CD14-positive monocyte (primary cell): Measurements from ENCODE around the gene ARHGAP10. TPM values are rescaled to one million over a fixed set of nuclear protein-coding genes. Genes with fewer than 3 reads are reported as not detected.

ENCODE experiments used
- DNase-seq, 3 donors: peaks; one replicate each; pipeline ENCODE4 v3.0.0-alpha.2; 2011 to 2022
- H2AFZ ChIP-seq: 2 replicates; pipeline ENCODE4 v1.6.0; 2012; ENCODE audit warnings: mild to moderate bottlenecking, low read depth, low read length, inconsistent platforms; ENCODE audit not compliant: insufficient read depth, poor library complexity, severe bottlenecking
- H3K27ac ChIP-seq, 2 donors: 1 replicate in 1 of 2; 2 replicates in 1 of 2; pipeline ENCODE4 v1.5.1; 2012 to 2013; ENCODE audit warnings: low read length in 2 of 2, control low read depth in 1 of 2, inconsistent platforms in 1 of 2, low read depth in 1 of 2, mild to moderate bottlenecking in 1 of 2
- H3K27me3 ChIP-seq, 2 donors: one replicate each; pipeline versions ENCODE4 v1.6.0 to v1.6.1; 2011 to 2013; ENCODE audit warnings: low read length in 2 of 2; ENCODE audit not compliant: control insufficient read depth in 2 of 2, insufficient read depth in 2 of 2
- H3K36me3 ChIP-seq, 2 donors: replicated peaks in 1 of 2; 1 replicate in 1 of 2; 2 replicates in 1 of 2; pipeline versions ENCODE4 v1.5.1 to v1.6.1; 2012 to 2013; ENCODE audit warnings: low read length in 2 of 2, control low read depth in 1 of 2, inconsistent platforms in 1 of 2, mild to moderate bottlenecking in 1 of 2; ENCODE audit not compliant: insufficient read depth in 2 of 2, control insufficient read depth in 1 of 2
- H3K4me1 ChIP-seq, 2 donors: 1 replicate in 1 of 2; 2 replicates in 1 of 2; pipeline versions ENCODE4 v1.5.1 to v1.6.1; 2012 to 2013; ENCODE audit warnings: low read length in 2 of 2, control low read depth in 1 of 2, inconsistent platforms in 1 of 2, mild to moderate bottlenecking in 1 of 2, moderate library complexity in 1 of 2; ENCODE audit not compliant: insufficient read depth in 2 of 2, control insufficient read depth in 1 of 2
- H3K4me2 ChIP-seq: replicated peaks from 2 replicates; pipeline ENCODE3; 2012; ENCODE audit warnings: low read length, moderate library complexity, mild to moderate bottlenecking; ENCODE audit not compliant: poor library complexity, severe bottlenecking; ENCODE audit errors: extremely low read depth
- H3K4me3 ChIP-seq, 3 experiments: fragments of 200-600 bp in 1 of 3; sonication (generic) in 1 of 3; replicated peaks in 1 of 3; 1 replicate in 2 of 3; 2 replicates in 1 of 3; pipeline ENCODE4 v1.5.1; 2011 to 2013; ENCODE audit warnings: low read length in 3 of 3, mild to moderate bottlenecking in 3 of 3, control low read depth in 2 of 3, low read depth in 2 of 3, inconsistent platforms in 1 of 3, moderate library complexity in 1 of 3
- H3K79me2 ChIP-seq: 2 replicates; pipeline ENCODE4 v1.6.0; 2012; ENCODE audit warnings: mild to moderate bottlenecking, control low read depth, inconsistent platforms, low read length, moderate library complexity; ENCODE audit not compliant: insufficient read depth
- H3K9ac ChIP-seq: 2 replicates; pipeline ENCODE4 v1.6.0; 2017; ENCODE audit warnings: low read length, mild to moderate bottlenecking; ENCODE audit not compliant: insufficient read depth, poor library complexity, severe bottlenecking
- H3K9me3 ChIP-seq, 2 donors: replicated peaks in 1 of 2; 1 replicate in 1 of 2; 2 replicates in 1 of 2; pipeline versions ENCODE4 v1.5.1 to v1.6.1; 2012 to 2013; ENCODE audit warnings: low read length in 2 of 2, control low read depth in 1 of 2; ENCODE audit not compliant: control insufficient read depth in 1 of 2, insufficient read depth in 1 of 2
- H4K20me1 ChIP-seq: 2 replicates; pipeline ENCODE4 v1.6.0; 2012; ENCODE audit warnings: mild to moderate bottlenecking, low read length, control low read depth, moderate library complexity; ENCODE audit not compliant: insufficient read depth
- H3K27ac Mint-ChIP-seq, 7 donors: one replicate each; pipeline ENCODE4 v1.8.0; 2020; ENCODE audit warnings: mild to moderate bottlenecking in 7 of 7, mixed read lengths in 7 of 7, moderate library complexity in 6 of 7, inconsistent platforms in 2 of 7
- H3K27me3 Mint-ChIP-seq, 3 donors: one replicate each; pipeline ENCODE4 v1.8.0; 2021 to 2022; ENCODE audit warnings: low read depth in 3 of 3, mild to moderate bottlenecking in 3 of 3, mixed read lengths in 3 of 3, moderate library complexity in 3 of 3, inconsistent platforms in 1 of 3
- H3K36me3 Mint-ChIP-seq, 2 donors: one replicate each; pipeline ENCODE4 v1.8.0; 2020; ENCODE audit warnings: mixed read lengths in 2 of 2, inconsistent platforms in 1 of 2, mild to moderate bottlenecking in 1 of 2
- H3K4me1 Mint-ChIP-seq: one replicate; pipeline ENCODE4 v1.8.0; 2020; ENCODE audit warnings: mild to moderate bottlenecking, mixed read lengths
- H3K4me3 Mint-ChIP-seq, 2 donors: one replicate each; pipeline ENCODE4 v1.8.0; 2020; ENCODE audit warnings: mild to moderate bottlenecking in 2 of 2, mixed read lengths in 2 of 2, moderate library complexity in 1 of 2
- H3K9me3 Mint-ChIP-seq, 7 donors: one replicate each; pipeline ENCODE4 v1.8.0; 2020 to 2022; ENCODE audit warnings: mixed read lengths in 7 of 7, mild to moderate bottlenecking in 6 of 7, moderate library complexity in 6 of 7, inconsistent platforms in 2 of 7
- WGBS: methylation state at CpG from one replicate; pipeline ENCODE4 v1.1.5; 2013; ENCODE audit warnings: missing lambda C conversion rate; ENCODE audit not compliant: insufficient coverage; 5-methylcytosine and 5-hydroxymethylcytosine counted together
- intact Hi-C, 2 donors: fragments of 100-400 bp; cut with micrococcal nuclease; formaldehyde crosslinking; loops; one replicate each; pipeline versions ENCODE4 v1.15.0 to v1.15.1; 2023
- polyA plus RNA-seq, 3 donors: library from polyadenylated mRNA; depleted of rRNA in 1 of 3; unstranded in 2 of 3; stranded (reverse) in 1 of 3; fragments of 300-500 nt in 2 of 3; fragments of >200 nt in 1 of 3; fragmentation: Illumina TruSeq in 2 of 3; gene quantifications; 1 replicate in 2 of 3; 2 replicates in 1 of 3; pipeline ENCODE4 v1.2.3, GENCODE V29; 2012 to 2021
- TF ChIP-seq, protein P1 (sequence below): fragments of 200-600 bp; IDR thresholded peaks from one replicate; pipeline ENCODE4 v1.8.0; 2022; ENCODE audit warnings: antibody characterized with exemption, mild to moderate bottlenecking

The ARHGAP10 gene
- polyA plus RNA-seq, 3 donors = 1.7 to 4.3 (median 3.0) TPM

DNA sequence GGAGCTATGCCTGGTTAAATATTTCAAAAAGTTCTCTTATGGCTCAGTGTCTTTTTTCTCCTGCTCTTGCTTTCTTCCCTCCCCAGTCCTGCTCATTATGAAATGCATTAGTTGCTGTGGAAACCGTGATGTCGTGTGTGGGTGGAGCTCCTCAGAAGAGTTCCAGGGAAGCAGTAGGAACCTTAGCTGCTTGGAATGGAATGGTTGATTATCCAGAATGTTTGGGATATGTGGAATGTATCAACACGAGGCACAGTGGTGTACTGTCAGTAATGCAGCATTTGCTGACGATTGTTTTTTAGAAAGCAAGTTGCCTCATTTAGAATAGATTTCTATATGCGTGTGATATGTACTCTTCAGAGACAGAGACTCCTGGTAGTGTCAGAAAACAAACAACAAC lies 333.2 kb downstream of the ARHGAP10 start:
- Mint-ChIP-seq H3K4me1 (peaks cover 5% of the 10 kb centered on the region), H3K9me3 (no peaks in the 10 kb centered on the region), H3K27ac (peak overlapping the region in 1 of 7 donors; percentile 27), H3K36me3 (peaks cover 7 to 19% of the 10 kb centered on the region in 2 donors), H3K4me3 (no peak overlapping the region), H3K27me3 (peaks cover 0 to 5% (median 3%) of the 10 kb centered on the region in 3 donors)
- Histone ChIP-seq H2AFZ (no peak overlapping the region), H3K27me3 (no peaks in the 10 kb centered on the region), H4K20me1 (no peaks in the 10 kb centered on the region), H3K4me2 (no peak overlapping the region), H3K4me3 (no peak overlapping the region), H3K36me3 (peaks cover 0 to 15% of the 10 kb centered on the region in 2 donors), H3K27ac (no peak overlapping the region), H3K9ac (no peak overlapping the region), H3K79me2 (no peaks in the 10 kb centered on the region), H3K9me3 (no peaks in the 10 kb centered on the region), H3K4me1 (peaks cover 0 to 5% of the 10 kb centered on the region in 2 donors)
- TF ChIP-seq, protein P1, sequence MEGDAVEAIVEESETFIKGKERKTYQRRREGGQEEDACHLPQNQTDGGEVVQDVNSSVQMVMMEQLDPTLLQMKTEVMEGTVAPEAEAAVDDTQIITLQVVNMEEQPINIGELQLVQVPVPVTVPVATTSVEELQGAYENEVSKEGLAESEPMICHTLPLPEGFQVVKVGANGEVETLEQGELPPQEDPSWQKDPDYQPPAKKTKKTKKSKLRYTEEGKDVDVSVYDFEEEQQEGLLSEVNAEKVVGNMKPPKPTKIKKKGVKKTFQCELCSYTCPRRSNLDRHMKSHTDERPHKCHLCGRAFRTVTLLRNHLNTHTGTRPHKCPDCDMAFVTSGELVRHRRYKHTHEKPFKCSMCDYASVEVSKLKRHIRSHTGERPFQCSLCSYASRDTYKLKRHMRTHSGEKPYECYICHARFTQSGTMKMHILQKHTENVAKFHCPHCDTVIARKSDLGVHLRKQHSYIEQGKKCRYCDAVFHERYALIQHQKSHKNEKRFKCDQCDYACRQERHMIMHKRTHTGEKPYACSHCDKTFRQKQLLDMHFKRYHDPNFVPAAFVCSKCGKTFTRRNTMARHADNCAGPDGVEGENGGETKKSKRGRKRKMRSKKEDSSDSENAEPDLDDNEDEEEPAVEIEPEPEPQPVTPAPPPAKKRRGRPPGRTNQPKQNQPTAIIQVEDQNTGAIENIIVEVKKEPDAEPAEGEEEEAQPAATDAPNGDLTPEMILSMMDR = no peak
- 95% methylated on average over 3 of the region's 5 CpGs for WGBS
- intact Hi-C loops = loop anchor here in 1 of 2 donors (10.0 kb wide), 1 partner anchor 380 kb away; the partner anchor contains the start of gene NR3C2
- DNase-seq = no peak

DNA sequence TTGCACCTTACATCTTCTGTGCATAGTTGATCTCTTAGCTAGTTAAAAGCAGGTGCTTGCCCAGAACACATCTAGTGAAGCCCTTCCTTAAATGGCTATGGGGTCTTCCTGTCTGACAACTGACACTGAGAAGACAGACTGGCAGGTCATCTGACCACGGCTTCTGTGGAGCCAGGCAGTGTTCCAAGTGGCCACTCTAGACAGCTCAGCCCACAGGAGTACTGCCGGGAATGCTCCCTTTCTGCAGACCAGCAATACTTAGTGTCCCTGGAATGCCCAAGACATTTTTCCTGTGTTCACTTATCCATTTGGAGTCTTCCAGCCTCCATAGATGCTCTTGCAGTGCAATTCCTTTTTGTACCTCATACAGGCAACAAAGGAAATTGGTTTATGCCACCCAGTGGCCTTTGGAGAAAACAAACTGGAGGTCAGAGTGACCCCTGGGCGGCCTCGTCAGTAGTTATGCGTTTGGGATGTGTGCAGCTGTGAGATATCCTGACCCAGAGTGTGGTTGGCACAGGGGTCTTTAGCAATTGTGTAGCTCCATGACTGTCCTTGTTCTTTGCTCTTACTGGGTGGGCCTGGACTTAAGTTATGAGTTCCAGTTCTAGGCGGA lies 335.5 kb downstream of the ARHGAP10 start:
- Histone ChIP-seq H3K9me3 (no peaks in the 10 kb centered on the region), H3K4me1 (no peaks in the 10 kb centered on the region), H3K4me2 (no peak overlapping the region), H2AFZ (no peak overlapping the region), H3K27ac (no peak overlapping the region), H3K79me2 (no peaks in the 10 kb centered on the region), H4K20me1 (no peaks in the 10 kb centered on the region), H3K27me3 (no peaks in the 10 kb centered on the region), H3K4me3 (no peak overlapping the region), H3K9ac (no peak overlapping the region), H3K36me3 (peaks cover 0 to 19% of the 10 kb centered on the region in 2 donors)
- Mint-ChIP-seq H3K36me3 (peaks cover 7 to 21% of the 10 kb centered on the region in 2 donors), H3K27ac (peak overlapping the region in 1 of 7 donors; percentile 32), H3K27me3 (peaks cover 0 to 2% (median 0%) of the 10 kb centered on the region in 3 donors), H3K9me3 (no peaks in the 10 kb centered on the region), H3K4me1 (no peaks in the 10 kb centered on the region), H3K4me3 (no peak overlapping the region)
- 96% methylated on average over 5 of the region's 6 CpGs for WGBS
- intact Hi-C loops = loop anchor here in 1 of 2 donors (10.0 kb wide), 1 partner anchor 377 kb away; the partner anchor contains the start of gene NR3C2
- TF ChIP-seq, protein P1 = no peak
- no peak for DNase-seq
